ENCODE measurements around the gene MCUR1.
"Not testable (repeated sequence)": the region's sequence is repeated elsewhere in the genome, so short reads cannot be mapped to it uniquely, and the experiment has no call there.

Gene MCUR1

DNA sequence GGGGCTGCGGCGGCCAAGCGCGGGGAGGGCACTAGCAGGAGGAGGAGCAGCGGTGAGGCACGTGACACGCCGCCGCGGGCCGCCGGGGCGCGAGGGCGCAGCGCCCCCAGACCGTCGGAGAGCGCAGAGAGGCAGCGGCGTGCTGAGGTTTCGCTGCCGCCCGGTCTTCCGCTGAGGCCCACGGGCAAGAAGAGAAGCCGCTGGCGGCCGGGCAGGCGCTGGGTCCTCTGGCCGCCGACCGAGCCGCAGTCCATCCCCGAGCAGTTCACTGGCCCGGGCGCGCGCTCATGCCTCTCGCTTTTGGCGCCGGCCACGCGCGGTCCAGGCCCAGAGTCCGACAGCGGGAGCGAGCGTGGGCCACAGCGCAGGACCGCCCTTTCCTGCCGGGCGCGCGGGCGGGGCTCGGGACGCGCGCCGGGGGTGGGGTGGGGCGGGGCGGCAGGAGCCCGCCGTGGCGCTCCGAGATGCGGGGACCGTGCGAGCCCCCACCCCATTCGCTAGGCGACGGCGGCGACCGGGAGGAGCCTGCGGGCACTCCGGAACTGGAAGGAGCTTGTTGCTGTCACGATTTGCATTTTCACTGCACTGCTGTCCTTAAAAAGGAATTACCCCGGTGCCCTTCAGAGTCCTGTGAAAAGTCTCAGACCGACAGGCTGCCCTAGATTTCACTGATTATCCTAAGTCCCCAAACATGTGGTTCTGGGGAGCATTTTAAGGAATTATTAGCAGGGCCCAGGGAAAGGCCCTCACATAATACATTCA is at the start of gene MCUR1:
TSS of gene MCUR1 (minus strand) at position 382 of the 762 bp plus-strand sequence. CDS start at position 254, 128 bp downstream.
- peak; percentile 94 for DNase-seq

DNA sequence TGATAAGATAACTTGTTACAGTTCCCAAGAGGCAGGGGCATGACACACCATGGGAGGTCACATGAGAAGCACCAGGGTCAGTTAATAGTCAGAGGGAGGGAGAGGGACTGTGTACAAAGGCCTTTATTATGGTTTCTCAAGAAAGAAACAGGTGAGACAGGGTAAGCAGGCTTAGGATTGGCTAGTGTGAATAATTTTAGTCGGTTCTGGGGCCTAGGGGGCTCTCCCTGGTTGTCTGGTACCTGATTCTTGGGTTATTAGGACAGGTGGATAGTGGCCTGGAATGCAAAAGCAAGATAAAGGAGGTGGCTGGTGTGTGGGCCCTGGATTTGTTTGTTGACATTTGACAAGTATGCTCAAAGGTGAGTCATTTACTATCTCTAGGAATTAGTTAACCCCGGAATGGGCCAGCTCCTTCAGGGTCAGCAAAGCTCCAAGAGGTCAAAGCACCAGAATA is 49.4 kb upstream of the MCUR1 start:
- DNase-seq = peak; percentile 94

DNA sequence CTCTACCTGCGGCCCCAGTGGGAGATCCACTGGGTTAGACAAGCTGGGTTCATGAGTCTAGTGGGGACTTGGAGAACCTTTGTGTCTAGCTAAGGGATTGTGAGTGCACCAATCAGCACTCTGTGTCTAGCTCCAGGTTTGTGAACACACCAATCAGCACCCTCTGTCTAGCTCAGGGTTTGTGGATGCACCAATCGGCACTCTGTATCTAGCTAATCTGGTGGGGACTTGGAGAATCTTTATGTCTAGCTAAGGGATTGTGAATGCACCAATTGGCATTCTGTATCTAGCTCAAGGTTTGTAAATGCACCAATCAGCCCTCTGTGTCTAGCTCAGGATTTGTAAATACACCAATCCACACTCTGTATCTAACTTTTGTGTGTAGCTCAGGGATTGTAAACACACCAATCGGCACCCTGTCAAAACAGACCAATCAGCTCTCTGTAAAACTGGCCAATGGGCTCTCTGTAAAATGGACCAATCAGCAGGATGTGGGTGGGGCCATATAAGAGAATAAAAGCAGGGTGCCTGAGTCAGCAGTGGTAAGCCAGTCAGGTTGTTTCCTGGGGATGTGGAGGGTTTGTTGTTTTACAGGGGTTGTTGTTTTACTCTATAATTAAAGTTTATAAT is 46.3 kb upstream of the MCUR1 start:
- not testable (repeated sequence) for DNase-seq

DNA sequence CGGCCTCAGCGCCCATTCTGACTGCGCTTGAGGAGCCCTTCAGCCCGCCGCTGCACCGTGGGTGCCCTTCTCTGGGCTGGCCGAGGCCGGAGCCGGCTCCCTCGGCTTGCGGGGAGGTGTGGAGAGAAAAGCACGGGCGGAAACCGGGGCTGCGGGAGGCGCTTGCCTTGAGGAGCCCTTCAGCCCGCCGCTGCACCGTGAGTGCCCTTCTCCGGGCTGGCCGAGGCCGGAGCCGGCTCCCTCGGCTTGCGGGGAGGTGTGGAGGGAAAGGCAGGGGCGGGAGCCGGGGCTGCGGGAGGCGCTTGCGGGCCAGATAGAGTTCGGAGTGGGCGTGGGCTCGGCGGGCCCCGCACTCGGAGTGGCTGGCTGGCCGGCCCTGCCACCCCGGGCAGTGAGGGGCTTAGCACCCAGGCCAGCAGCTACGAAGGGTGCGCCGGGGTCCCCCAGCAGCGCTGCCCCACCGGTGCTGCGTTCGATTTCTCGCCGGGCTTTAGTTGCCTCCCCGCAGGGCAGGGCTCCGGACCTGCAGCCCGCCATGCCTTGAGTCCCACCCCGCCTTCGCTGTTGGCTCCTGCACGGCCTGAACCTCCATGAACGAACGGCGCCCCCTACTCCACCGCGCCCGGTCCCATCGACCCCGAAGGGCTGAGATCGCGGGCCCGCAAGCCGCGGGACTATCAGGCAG is 45.7 kb upstream of the MCUR1 start:
- DNase-seq = no peak

- no peak for DNase-seq
These were observed 40.4 kb upstream of the MCUR1 start for GRCh38 chr6:13854716-13855250.

GRCh38 chr6:13853871-13854270 is 39.5 kb upstream of the MCUR1 start:
- no peak for DNase-seq

GRCh38 chr6:13851803-13852202 is 37.4 kb upstream of the MCUR1 start:
- no peak for DNase-seq

GRCh38 chr6:13851330-13851729 is 37.0 kb upstream of the MCUR1 start:
- no peak for DNase-seq

- DNase-seq = not testable (repeated sequence)
These were observed 36.3 kb upstream of the MCUR1 start for GRCh38 chr6:13850690-13851089.

GRCh38 chr6:13848522-13849150 is 34.3 kb upstream of the MCUR1 start:
- no peak for DNase-seq

DNA sequence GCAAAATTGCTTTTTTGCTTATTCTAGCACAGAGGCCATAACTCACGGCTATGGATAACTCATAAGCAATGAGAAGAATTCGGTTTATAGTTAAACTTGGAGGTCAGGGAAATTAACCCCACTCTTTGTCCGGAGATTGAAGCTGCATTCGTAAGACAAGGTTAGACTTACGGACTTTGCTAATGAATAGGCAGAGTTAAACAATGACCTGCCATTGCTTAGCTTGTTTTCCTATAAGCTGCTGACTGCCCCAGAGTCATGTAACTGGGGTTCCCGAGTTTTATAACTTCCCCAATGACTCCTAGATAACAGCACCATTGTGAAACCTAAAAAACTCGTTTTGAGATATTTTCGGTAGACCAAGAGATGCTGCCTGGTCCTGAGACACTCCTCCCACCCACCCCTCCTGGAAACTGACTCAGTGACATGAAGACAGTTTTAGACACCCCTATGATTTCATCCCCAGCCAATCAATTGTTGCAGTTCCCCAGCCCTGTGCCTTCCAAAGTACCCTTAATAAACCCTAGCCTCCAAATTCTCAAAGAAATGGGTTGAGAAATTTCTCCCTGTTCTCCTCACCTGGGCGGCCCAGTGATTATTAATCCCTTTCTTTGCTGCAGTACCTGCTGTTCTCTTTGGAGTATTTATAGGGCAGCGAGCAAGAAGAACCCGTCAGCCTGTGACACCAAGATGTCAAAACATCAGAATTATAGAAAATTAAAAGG is 33.1 kb upstream of the MCUR1 start:
- no peak for DNase-seq

DNA sequence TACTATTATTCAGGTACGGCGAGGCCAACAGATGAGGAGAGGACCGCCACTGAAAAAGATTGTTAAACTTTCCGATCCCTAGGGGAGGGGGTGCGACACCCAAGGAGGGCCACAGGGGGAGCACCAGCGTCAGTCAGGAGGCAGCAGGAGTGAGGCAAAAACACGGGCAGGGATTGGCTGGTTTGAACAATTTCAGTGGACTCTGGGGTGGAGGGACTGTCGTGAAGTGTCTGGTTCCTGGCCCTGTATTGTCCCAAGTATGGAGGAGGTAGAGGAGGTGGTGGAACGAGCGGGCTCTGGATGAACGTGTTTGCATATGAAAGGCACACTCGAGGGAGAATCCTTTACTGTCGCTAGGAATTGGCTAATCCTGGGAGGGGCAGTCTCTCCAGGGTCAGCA is 32.5 kb upstream of the MCUR1 start:
- no peak for DNase-seq

DNA sequence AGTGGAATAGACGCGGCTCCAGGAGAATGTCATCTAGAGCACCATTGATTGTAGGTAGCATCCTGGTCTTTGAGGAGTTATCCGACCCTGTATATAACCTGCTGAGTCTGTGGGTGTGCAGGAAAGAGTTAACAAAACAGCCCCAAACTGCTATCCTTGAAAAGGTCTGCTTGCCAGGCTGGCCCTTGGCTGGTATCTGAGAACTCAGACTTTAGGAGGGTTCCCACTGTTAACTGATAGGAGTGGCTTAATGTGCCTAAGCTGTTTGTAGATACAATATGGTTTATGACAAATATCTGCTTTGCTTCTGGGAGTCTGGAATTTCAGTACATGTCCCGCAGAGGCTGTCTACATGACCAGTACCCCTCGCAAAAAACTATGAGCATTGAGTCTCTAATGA is 27.6 kb upstream of the MCUR1 start:
- no peak for DNase-seq

GRCh38 chr6:13838616-13839015 is 24.3 kb upstream of the MCUR1 start:
- no peak for DNase-seq

DNA sequence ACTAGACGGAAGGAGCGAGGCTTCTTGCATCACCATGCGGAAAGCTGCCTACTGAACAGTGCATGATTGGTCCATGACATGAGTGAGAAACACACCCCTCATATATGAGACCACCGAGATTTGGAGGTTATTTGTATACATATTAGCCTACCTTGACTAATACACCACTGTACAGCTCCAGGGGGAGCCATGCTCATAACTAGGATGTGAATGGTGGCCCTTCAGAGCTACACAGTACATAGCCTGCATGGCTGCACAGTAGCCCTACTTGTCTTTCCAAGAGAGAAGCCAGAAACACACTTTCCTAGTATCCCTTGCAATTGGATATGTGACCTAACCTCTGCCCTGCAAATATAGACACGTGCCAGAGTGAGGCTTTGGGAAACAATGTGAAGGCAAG is 21.8 kb upstream of the MCUR1 start:
- DNase-seq = no peak

GRCh38 chr6:13834790-13835189 is 20.4 kb upstream of the MCUR1 start:
- no peak for DNase-seq

GRCh38 chr6:13834018-13834417 is 19.7 kb upstream of the MCUR1 start:
- DNase-seq = not testable (repeated sequence)

GRCh38 chr6:13832778-13833177 is 18.4 kb upstream of the MCUR1 start:
- DNase-seq = no peak

GRCh38 chr6:13831615-13832014 is 17.3 kb upstream of the MCUR1 start:
- DNase-seq = no peak

- DNase-seq = no peak
These were observed 16.4 kb upstream of the MCUR1 start for GRCh38 chr6:13830803-13831202.

DNA sequence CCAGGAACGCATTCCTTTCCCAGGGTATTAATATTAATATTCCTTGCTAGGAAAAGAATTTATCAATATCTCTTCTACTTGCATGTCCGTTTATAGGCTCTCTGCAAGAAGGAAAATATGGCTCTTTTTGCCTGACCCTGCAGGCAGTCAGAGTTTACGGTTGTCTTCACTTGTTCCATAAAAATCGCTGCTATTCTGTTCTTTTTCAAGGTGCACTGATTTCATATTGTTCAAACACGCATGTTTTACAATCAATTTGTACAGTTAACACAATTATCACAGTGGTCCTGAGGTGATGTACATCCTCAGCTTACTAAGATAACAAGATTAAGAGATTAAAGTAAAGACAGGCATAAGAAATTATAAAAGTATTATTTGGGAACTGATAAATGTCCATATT is 15.1 kb upstream of the MCUR1 start:
- DNase-seq = not testable (repeated sequence)

DNA sequence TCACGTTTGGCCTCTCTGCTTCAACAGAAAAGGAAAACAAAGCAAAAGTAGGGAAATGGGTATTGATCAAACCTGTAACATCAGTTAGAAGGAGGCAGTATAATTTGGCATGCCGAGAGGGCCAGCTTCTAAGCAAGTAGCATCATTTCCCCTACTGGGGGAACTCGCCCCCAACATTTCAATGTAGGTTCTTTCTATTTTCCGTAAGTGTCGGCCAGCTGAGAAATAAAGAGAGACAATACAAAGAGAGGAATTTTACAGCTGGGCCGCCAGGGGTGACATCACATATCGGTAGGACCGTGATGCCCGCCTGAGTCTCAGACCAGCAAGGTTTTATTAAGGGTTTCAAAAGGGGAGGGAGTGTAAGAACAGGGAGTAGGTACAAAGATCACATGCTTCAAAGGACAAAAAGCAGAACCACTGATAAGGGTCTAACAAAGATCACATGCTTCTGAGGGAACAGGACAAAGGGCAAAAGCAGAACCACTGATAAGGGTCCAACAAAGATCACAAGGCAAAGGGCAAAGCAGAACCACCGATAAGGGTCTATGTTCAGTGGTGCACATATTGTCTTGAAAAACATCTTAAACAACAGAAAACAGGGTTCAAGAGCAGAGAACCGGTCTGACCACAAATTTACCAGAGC is 14.4 kb upstream of the MCUR1 start:
- DNase-seq = not testable (repeated sequence)

Data from islet precursor cell (in vitro differentiated cells).